ENCODE results near the gene EIF4E3.

- TF ChIP-seq CTCF (IDR thresholded peaks at IDR 0.05) (no peak), POLR2A (IDR thresholded peaks at IDR 0.05) (no peak)
Measured at GRCh38 chr3:71721651-71722157, 3.5 kb downstream of the EIF4E3 start.
